Colonic mucosa (tissue), 4 donors: ENCODE data around the gene NUDT19. TPM values are rescaled to one million over a fixed set of nuclear protein-coding genes. Genes with fewer than 3 reads are reported as not detected.

Source experiments
- DNase-seq: peaks from one replicate; pipeline ENCODE4 v3.0.0-alpha.2; 2020
- H3K27ac ChIP-seq: fragments of 200-600 bp; one replicate; pipeline ENCODE4 v1.8.0; 2021
- H3K27me3 ChIP-seq: fragments of 200-600 bp; one replicate; pipeline ENCODE4 v1.8.0; 2021
- H3K36me3 ChIP-seq: fragments of 200-600 bp; one replicate; pipeline ENCODE4 v1.8.0; 2021
- H3K4me1 ChIP-seq: fragments of 200-600 bp; one replicate; pipeline ENCODE4 v1.8.0; 2021; ENCODE audit warnings: mild to moderate bottlenecking
- H3K4me3 ChIP-seq: fragments of 200-600 bp; one replicate; pipeline ENCODE4 v1.8.0; 2021
- H3K9ac ChIP-seq, 2 donors: one replicate each; pipeline ENCODE4 v1.7.0; 2013; ENCODE audit warnings: control low read depth in 2 of 2, low read depth in 2 of 2, low read length in 2 of 2
- H3K9me3 ChIP-seq: fragments of 200-600 bp; one replicate; pipeline ENCODE4 v1.8.0; 2021
- intact Hi-C: fragments of 100-400 bp; cut with DNase I; formaldehyde crosslinking; loops from one replicate; pipeline ENCODE4 v1.14.1; 2022
- total RNA-seq, 2 donors: library from RNA; stranded (reverse); fragmentation: NEBNext Ultra II Directional in 1 of 2; extraction: Animal tissue kit (Norgen Biotek cat#: 25700) in 1 of 2; gene quantifications; one replicate each; pipeline ENCODE4 v1.2.1, GENCODE V29; 2021
- TF ChIP-seq, protein P1 (sequence below): fragments of 200-600 bp; IDR thresholded peaks from one replicate; pipeline ENCODE4 v1.8.0; 2022; ENCODE audit warnings: antibody characterized with exemption, mild to moderate bottlenecking
- donor health status: healthy.
- donor health status: DM: no; HTN: no; CAD: no.
- donor health status: DM: no; HTN: no; CAD: no.

Gene NUDT19
- total RNA-seq, 2 donors from 2014 or later: 19.3 to 25.1 TPM

GRCh38 chr19:32718286-32718685 is 26.7 kb downstream of the NUDT19 start:
- no peak for DNase-seq
- no peaks in the 10 kb centered on the region for H3K4me1 ChIP-seq
- H3K4me3 ChIP-seq: no peak overlapping the region
- H3K9ac ChIP-seq: no peak overlapping the region
- H3K27me3 ChIP-seq: no peaks in the 10 kb centered on the region
- intact Hi-C loops: no loop called here
- no peaks in the 10 kb centered on the region for H3K9me3 ChIP-seq
- TF ChIP-seq, protein P1, sequence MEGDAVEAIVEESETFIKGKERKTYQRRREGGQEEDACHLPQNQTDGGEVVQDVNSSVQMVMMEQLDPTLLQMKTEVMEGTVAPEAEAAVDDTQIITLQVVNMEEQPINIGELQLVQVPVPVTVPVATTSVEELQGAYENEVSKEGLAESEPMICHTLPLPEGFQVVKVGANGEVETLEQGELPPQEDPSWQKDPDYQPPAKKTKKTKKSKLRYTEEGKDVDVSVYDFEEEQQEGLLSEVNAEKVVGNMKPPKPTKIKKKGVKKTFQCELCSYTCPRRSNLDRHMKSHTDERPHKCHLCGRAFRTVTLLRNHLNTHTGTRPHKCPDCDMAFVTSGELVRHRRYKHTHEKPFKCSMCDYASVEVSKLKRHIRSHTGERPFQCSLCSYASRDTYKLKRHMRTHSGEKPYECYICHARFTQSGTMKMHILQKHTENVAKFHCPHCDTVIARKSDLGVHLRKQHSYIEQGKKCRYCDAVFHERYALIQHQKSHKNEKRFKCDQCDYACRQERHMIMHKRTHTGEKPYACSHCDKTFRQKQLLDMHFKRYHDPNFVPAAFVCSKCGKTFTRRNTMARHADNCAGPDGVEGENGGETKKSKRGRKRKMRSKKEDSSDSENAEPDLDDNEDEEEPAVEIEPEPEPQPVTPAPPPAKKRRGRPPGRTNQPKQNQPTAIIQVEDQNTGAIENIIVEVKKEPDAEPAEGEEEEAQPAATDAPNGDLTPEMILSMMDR: no peak
- no peaks in the 10 kb centered on the region for H3K36me3 ChIP-seq
- H3K27ac ChIP-seq: no peak overlapping the region

DNA sequence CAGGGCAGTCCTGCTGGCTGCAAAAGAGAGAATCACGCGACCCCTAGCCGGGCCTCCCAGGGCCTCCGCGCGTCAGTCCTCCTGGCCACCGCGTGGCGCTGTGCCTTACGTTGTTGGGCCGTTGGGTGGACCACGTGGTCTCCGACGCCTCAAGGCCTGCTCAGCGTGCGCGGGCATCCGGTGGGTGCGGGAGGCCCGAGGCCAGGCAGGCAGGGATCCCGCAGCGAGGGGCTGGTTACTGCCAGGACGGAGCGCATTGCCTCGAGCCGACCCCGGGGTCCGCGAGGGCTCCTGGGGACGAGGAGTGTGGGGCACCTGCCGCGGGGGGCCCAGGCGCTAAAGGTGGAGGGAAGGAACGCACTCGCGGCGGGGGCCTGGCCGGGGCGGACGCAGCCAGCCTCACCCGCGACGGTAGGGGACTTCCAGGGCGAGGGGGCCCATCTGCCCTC is 28.0 kb downstream of the NUDT19 start, which contains the start of gene TDRD12:
Gene TDRD12, plus strand, starts transcription at position 157 of the 449 bp plus-strand sequence. CDS start 306 bp downstream, outside the sequence.
- Histone ChIP-seq H3K27ac (no peak within 1 kb of the TSS), H3K4me1 (no peaks in the 10 kb centered on the region), H3K9me3 (no peaks in the 10 kb centered on the region), H3K36me3 (no peaks in the 10 kb centered on the region), H3K4me3 (no peak within 1 kb of the TSS), H3K9ac (no peak within 1 kb of the TSS), H3K27me3 (no peaks in the 10 kb centered on the region)
- intact Hi-C loops: no loop called here
- TF ChIP-seq, protein P1: no peak
- no peak for DNase-seq

DNA sequence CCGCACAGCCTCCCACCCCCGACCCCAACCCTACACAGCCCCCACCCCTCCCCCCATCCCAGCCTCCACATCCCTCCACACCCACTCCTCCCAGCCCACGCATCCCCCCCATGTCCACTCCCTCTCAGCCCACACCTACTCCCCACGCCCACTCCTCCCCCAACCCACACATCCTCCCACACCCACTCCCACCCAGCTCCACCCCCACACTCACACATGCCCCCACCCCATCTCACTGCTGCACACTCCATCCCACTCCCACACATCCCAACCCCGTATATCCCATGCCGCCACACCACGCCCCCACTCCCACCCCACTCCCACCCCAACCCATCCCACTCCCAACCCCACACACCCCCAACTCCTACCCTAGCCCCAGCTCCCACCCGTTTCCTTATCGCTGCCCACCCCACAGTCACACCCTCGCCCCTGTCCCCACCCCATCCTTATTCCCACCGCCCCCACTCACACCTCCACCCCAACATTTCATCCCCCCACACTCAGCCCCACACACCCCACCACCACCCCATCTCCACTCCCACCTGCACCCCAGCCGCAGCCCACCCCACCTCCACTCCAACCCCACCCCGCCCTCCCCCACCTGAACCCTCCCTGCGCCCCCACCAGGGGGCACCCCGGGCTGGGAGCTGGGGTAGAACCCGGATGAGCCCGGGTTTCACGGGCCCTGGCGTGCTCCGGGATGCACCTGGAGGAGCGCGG is 28.8 kb downstream of the NUDT19 start:
- H3K27me3 ChIP-seq: no peaks in the 10 kb centered on the region
- DNase-seq: no peak
- no peak overlapping the region for H3K27ac ChIP-seq
- H3K4me3 ChIP-seq: no peak overlapping the region
- H3K4me1 ChIP-seq: no peaks in the 10 kb centered on the region
- H3K36me3 ChIP-seq: no peaks in the 10 kb centered on the region
- H3K9me3 ChIP-seq: no peaks in the 10 kb centered on the region
- no peak overlapping the region for H3K9ac ChIP-seq
- intact Hi-C loops: no loop called here
- TF ChIP-seq, protein P1: no peak

GRCh38 chr19:32720936-32721250 is 29.3 kb downstream of the NUDT19 start:
- Histone ChIP-seq H3K9ac (no peak overlapping the region), H3K4me1 (no peaks in the 10 kb centered on the region), H3K27me3 (no peaks in the 10 kb centered on the region), H3K27ac (no peak overlapping the region), H3K4me3 (no peak overlapping the region), H3K9me3 (no peaks in the 10 kb centered on the region), H3K36me3 (no peaks in the 10 kb centered on the region)
- TF ChIP-seq, protein P1: no peak
- intact Hi-C loops: no loop called here
- no peak for DNase-seq

DNA sequence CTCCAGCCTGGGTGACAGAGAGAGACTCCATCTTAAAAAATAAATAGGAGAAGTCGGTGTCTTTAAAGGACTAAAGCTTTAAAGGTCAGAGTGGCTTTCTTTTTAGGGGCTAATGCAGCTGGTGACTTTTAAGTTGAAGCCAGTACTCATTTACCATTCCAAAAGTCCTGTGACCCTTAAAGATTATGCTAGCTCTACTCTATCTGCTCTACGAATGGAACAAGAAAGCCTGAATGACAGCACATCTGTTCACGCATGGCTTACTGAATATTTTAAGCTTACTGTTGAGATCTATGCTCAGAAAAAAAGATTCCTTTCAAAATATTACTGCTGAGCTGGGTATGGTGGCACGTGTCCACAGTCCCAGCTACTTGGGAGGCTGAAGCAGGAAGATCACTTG is 44.3 kb downstream of the NUDT19 start:
- DNase-seq: no peak
- no peak overlapping the region for H3K9ac ChIP-seq

More for the DNA sequence above, 44.3 kb downstream of the NUDT19 start:
- no peaks in the 10 kb centered on the region for H3K36me3 ChIP-seq
- no peaks in the 10 kb centered on the region for H3K9me3 ChIP-seq
- no peak overlapping the region for H3K4me3 ChIP-seq
- intact Hi-C loops: no loop called here
- no peak overlapping the region for H3K27ac ChIP-seq
- H3K27me3 ChIP-seq: no peaks in the 10 kb centered on the region
- no peaks in the 10 kb centered on the region for H3K4me1 ChIP-seq
- TF ChIP-seq, protein P1: no peak
